Measurements from ENCODE around the gene QRICH2. TPM values are rescaled to one million over a fixed set of nuclear protein-coding genes. Genes with fewer than 3 reads are reported as not detected.

The QRICH2 gene
- total and polyA plus RNA-seq, 3 donors from 2014 or later: 27.0 to 43.4 (median 39.0) TPM

- Histone ChIP-seq H3K4me1 (no peaks in the 10 kb centered on the region), H3K27ac (no peak overlapping the region), H3K9me3 (no peaks in the 10 kb centered on the region), H3K27me3 (no peaks in the 10 kb centered on the region), H3K36me3 (ENCODE audit: low read depth, missing control alignments) (no peaks in the 10 kb centered on the region), H3K4me3 (no peak overlapping the region)
- TF ChIP-seq CTCF (IDR thresholded peaks at IDR 0.05) (no peak), POLR2A (IDR thresholded peaks at IDR 0.05) (no peak)
- intact Hi-C loops (cut with DNase I; ENCODE audit: low total_unique reads): no loop called here
- peak; percentile 27 for DNase-seq
- 80 to 84% methylated on average over 11 of the region's 11 CpGs for WGBS, 2 donors
These were observed 55.8 kb downstream of the QRICH2 start for GRCh38 chr17:76252040-76252954.

GRCh38 chr17:76251478-76252039, 56.5 kb downstream of the QRICH2 start:
- no peaks in the 10 kb centered on the region for H3K4me1 ChIP-seq
- no peaks in the 10 kb centered on the region for H3K27me3 ChIP-seq
- WGBS, 2 donors: 89 to 93% methylated on average over 8 of the region's 8 CpGs
- no peak overlapping the region for H3K4me3 ChIP-seq
- no peak for DNase-seq
- no peaks in the 10 kb centered on the region for H3K9me3 ChIP-seq
- no peak overlapping the region for H3K27ac ChIP-seq
- H3K36me3 ChIP-seq (ENCODE audit: low read depth, missing control alignments): no peaks in the 10 kb centered on the region
- intact Hi-C loops (cut with DNase I; ENCODE audit: low total_unique reads): no loop called here
- TF ChIP-seq CTCF (IDR thresholded peaks at IDR 0.05) (no peak), POLR2A (IDR thresholded peaks at IDR 0.05) (no peak)

- DNase-seq: no peak
- no peaks in the 10 kb centered on the region for H3K9me3 ChIP-seq
- intact Hi-C loops (cut with DNase I; ENCODE audit: low total_unique reads): no loop called here
- H3K27me3 ChIP-seq: no peaks in the 10 kb centered on the region
- H3K4me3 ChIP-seq: no peak overlapping the region
- WGBS, 2 donors: 93 to 94% methylated on average over 6 of the region's 6 CpGs
- no peaks in the 10 kb centered on the region for H3K4me1 ChIP-seq
- no peak overlapping the region for H3K27ac ChIP-seq
- H3K36me3 ChIP-seq (ENCODE audit: low read depth, missing control alignments): no peaks in the 10 kb centered on the region
- TF ChIP-seq CTCF (IDR thresholded peaks at IDR 0.05) (no peak), POLR2A (IDR thresholded peaks at IDR 0.05) (no peak)
These were observed 57.9 kb downstream of the QRICH2 start for GRCh38 chr17:76250141-76250540.

GRCh38 chr17:76248013-76248782, 59.9 kb downstream of the QRICH2 start:
- Histone ChIP-seq H3K36me3 (ENCODE audit: low read depth, missing control alignments) (no peaks in the 10 kb centered on the region), H3K4me3 (no peak overlapping the region), H3K27ac (no peak overlapping the region), H3K9me3 (no peaks in the 10 kb centered on the region), H3K27me3 (no peaks in the 10 kb centered on the region), H3K4me1 (no peaks in the 10 kb centered on the region)
- 83 to 90% methylated on average over 11 of the region's 11 CpGs for WGBS, 2 donors
- intact Hi-C loops (cut with DNase I; ENCODE audit: low total_unique reads): no loop called here
- TF ChIP-seq CTCF (IDR thresholded peaks at IDR 0.05): no peak
- no peak for TF ChIP-seq POLR2A (IDR thresholded peaks at IDR 0.05)
- DNase-seq: no peak

All from testis (tissue), 3 donors.